Ishikawa (cell line): ENCODE measurements around the gene LEMD1.

Source experiments
- CEBPB ChIP-seq: IDR thresholded peaks from 2 replicates; pipeline ENCODE4 v1.6.1; 2012
- CREB1 ChIP-seq: IDR thresholded peaks from 2 replicates; pipeline ENCODE4 v1.6.1; 2012; ENCODE audit warnings: low read depth
- EGR1 ChIP-seq: IDR thresholded peaks from 2 replicates; pipeline ENCODE4 v1.6.1; 2012
- EP300 ChIP-seq: IDR thresholded peaks from 2 replicates; pipeline ENCODE4 v1.6.1; 2012; ENCODE audit warnings: borderline replicate concordance
- FOXM1 ChIP-seq: IDR thresholded peaks from 2 replicates; pipeline ENCODE4 v1.6.1; 2012; ENCODE audit warnings: low read depth, borderline replicate concordance
- NFIC ChIP-seq: IDR thresholded peaks from 2 replicates; pipeline ENCODE4 v1.6.1; 2012
- RAD21 ChIP-seq: IDR thresholded peaks from 2 replicates; pipeline ENCODE4 v1.6.1; 2012; ENCODE audit warnings: low read depth
- REST ChIP-seq: IDR thresholded peaks from 2 replicates; pipeline ENCODE4 v1.6.1; 2012; ENCODE audit warnings: low read depth, mild to moderate bottlenecking
- TAF1 ChIP-seq: IDR thresholded peaks from 2 replicates; pipeline ENCODE4 v1.6.1; 2012; ENCODE audit warnings: low read depth, mild to moderate bottlenecking
- TCF12 ChIP-seq: IDR thresholded peaks from 2 replicates; pipeline ENCODE4 v1.6.1; 2012; ENCODE audit warnings: low read depth
- TEAD4 ChIP-seq: IDR thresholded peaks from 2 replicates; pipeline ENCODE4 v1.6.1; 2012
- USF1 ChIP-seq: IDR thresholded peaks from 2 replicates; pipeline ENCODE4 v1.6.1; 2012
- YY1 ChIP-seq: IDR thresholded peaks from 2 replicates; pipeline ENCODE4 v1.6.1; 2012; ENCODE audit warnings: low read depth
- ZBTB7A ChIP-seq: IDR thresholded peaks from 2 replicates; pipeline ENCODE4 v1.6.1; 2012; ENCODE audit warnings: low read depth
- TF ChIP-seq, protein P1 (sequence below): IDR thresholded peaks from 2 replicates; pipeline ENCODE4 v1.6.1; 2012

The LEMD1 gene

DNA sequence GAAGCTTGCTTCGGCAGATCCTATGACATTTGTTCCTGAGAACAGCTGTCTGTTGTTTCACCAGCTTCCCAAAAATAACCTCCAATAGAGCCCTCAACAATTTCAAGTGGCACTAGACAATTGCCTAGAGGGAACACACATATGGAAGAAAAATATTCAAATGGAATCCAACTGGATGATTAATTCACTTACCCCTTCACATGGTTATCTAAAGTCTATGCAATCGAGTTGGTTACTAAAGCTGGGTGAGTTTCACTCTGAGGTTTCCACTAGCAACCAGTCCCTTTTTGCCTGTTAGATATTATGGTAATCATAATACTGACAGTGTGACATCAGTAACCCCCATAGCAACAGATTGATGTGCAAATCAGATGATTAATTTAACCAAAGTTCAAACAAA lies at the start of gene LEMD1:
TSS of gene LEMD1 (minus strand) at position 259 of the 400 bp plus-strand sequence. CDS start 1,520 bp downstream, outside the sequence.
- TF ChIP-seq, protein P1, sequence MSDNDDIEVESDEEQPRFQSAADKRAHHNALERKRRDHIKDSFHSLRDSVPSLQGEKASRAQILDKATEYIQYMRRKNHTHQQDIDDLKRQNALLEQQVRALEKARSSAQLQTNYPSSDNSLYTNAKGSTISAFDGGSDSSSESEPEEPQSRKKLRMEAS, result no peak
- TF ChIP-seq CREB1 (no peak), USF1 (no peak), NFIC (no peak), TEAD4 (no peak), CEBPB (no peak), EP300 (no peak), RAD21 (no peak), TCF12 (no peak), TAF1 (no peak), EGR1 (no peak), FOXM1 (no peak), YY1 (no peak), REST (no peak)

DNA sequence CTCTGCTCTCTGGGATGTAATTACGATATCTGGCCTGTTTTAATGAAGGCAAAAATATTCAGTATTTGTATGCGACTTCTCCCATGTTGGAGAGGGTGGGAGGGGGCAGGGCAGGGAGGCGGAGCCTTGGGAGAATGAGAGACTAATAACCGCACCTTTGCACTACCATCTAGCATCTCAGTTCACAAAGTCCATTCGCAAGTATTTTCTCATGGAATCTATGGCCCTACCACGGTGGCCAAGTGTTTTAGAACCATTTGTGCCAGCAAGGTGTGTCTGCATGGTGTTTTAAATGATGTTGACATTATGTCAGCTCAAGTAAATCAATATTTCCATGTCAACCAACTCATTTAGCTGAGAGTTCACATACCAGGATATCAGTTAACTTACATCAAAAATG lies 48.3 kb upstream of the LEMD1 start:
- TF ChIP-seq YY1 (no peak), TCF12 (no peak), EGR1 (no peak), REST (no peak), FOXM1 (no peak), CREB1 (no peak), TEAD4 (no peak), ZBTB7A (no peak), NFIC (no peak), EP300 (no peak), TAF1 (no peak), USF1 (no peak)
- TF ChIP-seq, protein P1, result no peak

- TF ChIP-seq CREB1 (no peak), USF1 (no peak), REST (no peak), FOXM1 (no peak), CEBPB (no peak), TCF12 (no peak), NFIC (no peak), RAD21 (no peak), EGR1 (no peak), TEAD4 (no peak), YY1 (no peak), EP300 (no peak), TAF1 (no peak), ZBTB7A (no peak)
- TF ChIP-seq, protein P1, result no peak
Measured at GRCh38 chr1:205466595-205467220, 44.9 kb upstream of the LEMD1 start.

DNA sequence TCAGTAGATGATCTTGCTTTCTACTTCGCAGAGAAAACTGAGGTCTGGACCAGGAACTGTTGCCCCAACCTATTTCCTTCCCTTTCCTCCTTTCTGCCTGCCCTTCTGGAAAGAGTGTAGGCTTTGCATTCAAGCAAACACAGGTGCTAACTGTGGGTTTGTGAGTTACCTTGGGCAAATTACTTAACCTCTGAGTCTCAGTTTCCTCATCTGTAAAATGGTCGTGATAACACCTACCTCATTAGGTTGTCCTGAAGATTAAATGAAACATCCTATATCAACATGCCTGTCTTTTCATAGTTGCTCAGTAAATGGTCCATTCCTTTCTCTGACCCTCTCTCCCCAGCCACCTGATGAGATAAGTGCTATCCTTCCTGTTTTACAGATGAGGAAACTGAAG lies 43.5 kb upstream of the LEMD1 start:
- TF ChIP-seq ZBTB7A, result no peak
- no peak for TF ChIP-seq NFIC
- TF ChIP-seq TCF12, result no peak
- no peak for TF ChIP-seq RAD21
- TF ChIP-seq EGR1, result no peak
